HepG2 (cell line): ENCODE results near the gene CLIC4. TPM values are rescaled to one million over a fixed set of nuclear protein-coding genes. Genes with fewer than 3 reads are reported as not detected.

ENCODE experiments used
- ELF3 ChIP-seq: IDR thresholded peaks from 2 replicates; pipeline ENCODE4 v1.6.1; 2016; ENCODE audit warnings: missing genetic modification reagents, missing compliant biosample characterization
- GATA4 ChIP-seq: sonication (generic); IDR thresholded peaks from 2 replicates; pipeline ENCODE4 v1.6.1; 2016; ENCODE audit warnings: antibody characterized with exemption, low read depth, borderline replicate concordance
- HBP1 ChIP-seq: IDR thresholded peaks from 2 replicates; pipeline ENCODE4 v1.6.1; 2016; ENCODE audit warnings: low read depth, control low read depth
- JUNB ChIP-seq: sonication (generic); formaldehyde crosslinking; IDR thresholded peaks from 2 replicates; pipeline ENCODE4 v1.8.0; 2022; ENCODE audit warnings: missing genetic modification reagents, mild to moderate bottlenecking, borderline replicate concordance
- KMT2B ChIP-seq: IDR thresholded peaks from 2 replicates; pipeline ENCODE4 v1.6.1; 2016; ENCODE audit warnings: missing genetic modification reagents, missing compliant biosample characterization
- MAFG ChIP-seq: sonication (generic); formaldehyde crosslinking; IDR thresholded peaks from 2 replicates; pipeline ENCODE4 v1.5.1; 2020; ENCODE audit warnings: mild to moderate bottlenecking, missing genetic modification reagents
- MEF2D ChIP-seq: sonication (generic); formaldehyde crosslinking; IDR thresholded peaks from 2 replicates; pipeline ENCODE4 v1.5.1; 2020; ENCODE audit warnings: mild to moderate bottlenecking, missing genetic modification reagents
- MIER2 ChIP-seq: IDR thresholded peaks from 2 replicates; pipeline ENCODE4 v1.6.1; 2016; ENCODE audit warnings: missing biosample characterization, missing genetic modification reagents
- PCBP1 ChIP-seq: fragments of 200-400 bp; formaldehyde crosslinking; IDR thresholded peaks from 2 replicates; pipeline ENCODE4 v1.6.1; 2017; ENCODE audit warnings: mild to moderate bottlenecking, low read depth, low read length, borderline replicate concordance
- TOPORS ChIP-seq: sonication (generic); formaldehyde crosslinking; IDR thresholded peaks from 2 replicates; pipeline ENCODE4 v1.8.0; 2023; ENCODE audit warnings: mild to moderate bottlenecking, missing genetic modification reagents
- ZNF292 ChIP-seq: sonication (generic); formaldehyde crosslinking; IDR thresholded peaks from 2 replicates; pipeline ENCODE4 v1.8.1; 2022; ENCODE audit warnings: mild to moderate bottlenecking, low read depth, missing genetic modification reagents, borderline replicate concordance
- ZNF549 ChIP-seq: sonication (generic); formaldehyde crosslinking; IDR thresholded peaks from 2 replicates; pipeline ENCODE4 v1.5.0; 2020; ENCODE audit warnings: missing genetic modification reagents
- ZNF773 ChIP-seq: sonication (generic); formaldehyde crosslinking; IDR thresholded peaks from 2 replicates; pipeline ENCODE4 v1.4.0; 2020; ENCODE audit warnings: missing genetic modification reagents, borderline replicate concordance
- ZNF776 ChIP-seq: sonication (generic); formaldehyde crosslinking; IDR thresholded peaks from 2 replicates; pipeline ENCODE4 v1.4.0; 2020; ENCODE audit warnings: mild to moderate bottlenecking, missing genetic modification reagents
- polyA plus RNA-seq, 8 experiments: library from polyadenylated mRNA; depleted of rRNA in 3 of 8; stranded (reverse) in 7 of 8; unstranded in 1 of 8; fragments of >200 nt; fragmentation: Illumina TruSeq in 4 of 8; extraction: Trizol in 4 of 8; gene quantifications; 2 replicates each; pipeline versions ENCODE4 v1.2.1 to v1.2.3, GENCODE V29; 2011 to 2016; ENCODE audit warnings: low read depth in 4 of 8, missing spikeins in 1 of 8, mixed read lengths in 1 of 8; ENCODE audit not compliant: insufficient read depth in 1 of 8
- total RNA-seq, 5 experiments: library from RNA; depleted of rRNA; stranded (reverse); fragments of >200 nt; fragmentation: Illumina TruSeq; extraction: Trizol; gene quantifications; 2 replicates each; pipeline ENCODE4 v1.2.3, GENCODE V29; 2016; ENCODE audit warnings: low read depth in 1 of 5
- TF ChIP-seq, protein P1 (sequence below): sonication (generic); formaldehyde crosslinking; conservative IDR thresholded peaks from 2 replicates; pipeline ENCODE4 v1.4.0; 2020; ENCODE audit warnings: mild to moderate bottlenecking, missing genetic modification reagents, moderate library complexity
- TF ChIP-seq, protein P2 (sequence below): sonication (generic); formaldehyde crosslinking; IDR thresholded peaks from 2 replicates; pipeline ENCODE4 v1.4.0; 2020; ENCODE audit warnings: missing genetic modification reagents, borderline replicate concordance
- TF ChIP-seq, protein P3 (sequence below): sonication (generic); formaldehyde crosslinking; IDR thresholded peaks from 2 replicates; pipeline ENCODE4 v1.4.0; 2020; ENCODE audit warnings: missing genetic modification reagents
- TF ChIP-seq, protein P4 (sequence below): IDR thresholded peaks from 2 replicates; pipeline ENCODE4 v1.6.1; 2018; ENCODE audit warnings: missing genetic modification reagents
- TF ChIP-seq, protein P5 (sequence below): sonication (generic); formaldehyde crosslinking; IDR thresholded peaks from 2 replicates; pipeline ENCODE4 v1.4.0; 2020; ENCODE audit warnings: missing genetic modification reagents

The CLIC4 gene
- total and polyA plus RNA-seq, 2 of the 13 experiments (the other 11 are each of a cell fraction or from before 2014, with no cell fraction given) = 23.3 to 77.4 TPM

GRCh38 chr1:24767351-24767750 lies 22.1 kb downstream of the CLIC4 start (continued):
- TF ChIP-seq, protein P1, sequence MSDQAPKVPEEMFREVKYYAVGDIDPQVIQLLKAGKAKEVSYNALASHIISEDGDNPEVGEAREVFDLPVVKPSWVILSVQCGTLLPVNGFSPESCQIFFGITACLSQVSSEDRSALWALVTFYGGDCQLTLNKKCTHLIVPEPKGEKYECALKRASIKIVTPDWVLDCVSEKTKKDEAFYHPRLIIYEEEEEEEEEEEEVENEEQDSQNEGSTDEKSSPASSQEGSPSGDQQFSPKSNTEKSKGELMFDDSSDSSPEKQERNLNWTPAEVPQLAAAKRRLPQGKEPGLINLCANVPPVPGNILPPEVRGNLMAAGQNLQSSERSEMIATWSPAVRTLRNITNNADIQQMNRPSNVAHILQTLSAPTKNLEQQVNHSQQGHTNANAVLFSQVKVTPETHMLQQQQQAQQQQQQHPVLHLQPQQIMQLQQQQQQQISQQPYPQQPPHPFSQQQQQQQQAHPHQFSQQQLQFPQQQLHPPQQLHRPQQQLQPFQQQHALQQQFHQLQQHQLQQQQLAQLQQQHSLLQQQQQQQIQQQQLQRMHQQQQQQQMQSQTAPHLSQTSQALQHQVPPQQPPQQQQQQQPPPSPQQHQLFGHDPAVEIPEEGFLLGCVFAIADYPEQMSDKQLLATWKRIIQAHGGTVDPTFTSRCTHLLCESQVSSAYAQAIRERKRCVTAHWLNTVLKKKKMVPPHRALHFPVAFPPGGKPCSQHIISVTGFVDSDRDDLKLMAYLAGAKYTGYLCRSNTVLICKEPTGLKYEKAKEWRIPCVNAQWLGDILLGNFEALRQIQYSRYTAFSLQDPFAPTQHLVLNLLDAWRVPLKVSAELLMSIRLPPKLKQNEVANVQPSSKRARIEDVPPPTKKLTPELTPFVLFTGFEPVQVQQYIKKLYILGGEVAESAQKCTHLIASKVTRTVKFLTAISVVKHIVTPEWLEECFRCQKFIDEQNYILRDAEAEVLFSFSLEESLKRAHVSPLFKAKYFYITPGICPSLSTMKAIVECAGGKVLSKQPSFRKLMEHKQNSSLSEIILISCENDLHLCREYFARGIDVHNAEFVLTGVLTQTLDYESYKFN = peak; percentile 95
- no peak for TF ChIP-seq ZNF549 (CRISPR knock-in tag)
- TF ChIP-seq PCBP1 = no peak
- no peak for TF ChIP-seq HBP1 (CRISPR knock-in tag)
- TF ChIP-seq JUNB (CRISPR knock-in tag) = no peak
- TF ChIP-seq, protein P2, sequence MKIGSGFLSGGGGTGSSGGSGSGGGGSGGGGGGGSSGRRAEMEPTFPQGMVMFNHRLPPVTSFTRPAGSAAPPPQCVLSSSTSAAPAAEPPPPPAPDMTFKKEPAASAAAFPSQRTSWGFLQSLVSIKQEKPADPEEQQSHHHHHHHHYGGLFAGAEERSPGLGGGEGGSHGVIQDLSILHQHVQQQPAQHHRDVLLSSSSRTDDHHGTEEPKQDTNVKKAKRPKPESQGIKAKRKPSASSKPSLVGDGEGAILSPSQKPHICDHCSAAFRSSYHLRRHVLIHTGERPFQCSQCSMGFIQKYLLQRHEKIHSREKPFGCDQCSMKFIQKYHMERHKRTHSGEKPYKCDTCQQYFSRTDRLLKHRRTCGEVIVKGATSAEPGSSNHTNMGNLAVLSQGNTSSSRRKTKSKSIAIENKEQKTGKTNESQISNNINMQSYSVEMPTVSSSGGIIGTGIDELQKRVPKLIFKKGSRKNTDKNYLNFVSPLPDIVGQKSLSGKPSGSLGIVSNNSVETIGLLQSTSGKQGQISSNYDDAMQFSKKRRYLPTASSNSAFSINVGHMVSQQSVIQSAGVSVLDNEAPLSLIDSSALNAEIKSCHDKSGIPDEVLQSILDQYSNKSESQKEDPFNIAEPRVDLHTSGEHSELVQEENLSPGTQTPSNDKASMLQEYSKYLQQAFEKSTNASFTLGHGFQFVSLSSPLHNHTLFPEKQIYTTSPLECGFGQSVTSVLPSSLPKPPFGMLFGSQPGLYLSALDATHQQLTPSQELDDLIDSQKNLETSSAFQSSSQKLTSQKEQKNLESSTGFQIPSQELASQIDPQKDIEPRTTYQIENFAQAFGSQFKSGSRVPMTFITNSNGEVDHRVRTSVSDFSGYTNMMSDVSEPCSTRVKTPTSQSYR (CRISPR knock-in tag) = peak; percentile 17; the same call in 1 of the 2 replicates
- no peak for TF ChIP-seq MAFG (CRISPR knock-in tag)
- TF ChIP-seq MEF2D (CRISPR knock-in tag) = peak; percentile 80
- TF ChIP-seq ZNF776 (CRISPR knock-in tag) = no peak
- peak; percentile 50; the same call in 1 of the 2 replicates for TF ChIP-seq ELF3 (CRISPR knock-in tag)
- 0 out of 2 replicates have a peak, but pooled peaks have one; percentile 47 for TF ChIP-seq TOPORS
- peak; percentile 64; the same call in 1 of the 2 replicates for TF ChIP-seq MIER2 (CRISPR knock-in tag)
- peak; percentile 79; the same call in 1 of the 2 replicates for TF ChIP-seq ZNF292 (CRISPR knock-in tag)
- TF ChIP-seq, protein P3, sequence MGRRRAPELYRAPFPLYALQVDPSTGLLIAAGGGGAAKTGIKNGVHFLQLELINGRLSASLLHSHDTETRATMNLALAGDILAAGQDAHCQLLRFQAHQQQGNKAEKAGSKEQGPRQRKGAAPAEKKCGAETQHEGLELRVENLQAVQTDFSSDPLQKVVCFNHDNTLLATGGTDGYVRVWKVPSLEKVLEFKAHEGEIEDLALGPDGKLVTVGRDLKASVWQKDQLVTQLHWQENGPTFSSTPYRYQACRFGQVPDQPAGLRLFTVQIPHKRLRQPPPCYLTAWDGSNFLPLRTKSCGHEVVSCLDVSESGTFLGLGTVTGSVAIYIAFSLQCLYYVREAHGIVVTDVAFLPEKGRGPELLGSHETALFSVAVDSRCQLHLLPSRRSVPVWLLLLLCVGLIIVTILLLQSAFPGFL = no peak
- TF ChIP-seq, protein P4, sequence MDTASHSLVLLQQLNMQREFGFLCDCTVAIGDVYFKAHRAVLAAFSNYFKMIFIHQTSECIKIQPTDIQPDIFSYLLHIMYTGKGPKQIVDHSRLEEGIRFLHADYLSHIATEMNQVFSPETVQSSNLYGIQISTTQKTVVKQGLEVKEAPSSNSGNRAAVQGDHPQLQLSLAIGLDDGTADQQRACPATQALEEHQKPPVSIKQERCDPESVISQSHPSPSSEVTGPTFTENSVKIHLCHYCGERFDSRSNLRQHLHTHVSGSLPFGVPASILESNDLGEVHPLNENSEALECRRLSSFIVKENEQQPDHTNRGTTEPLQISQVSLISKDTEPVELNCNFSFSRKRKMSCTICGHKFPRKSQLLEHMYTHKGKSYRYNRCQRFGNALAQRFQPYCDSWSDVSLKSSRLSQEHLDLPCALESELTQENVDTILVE (CRISPR knock-in tag) = no peak
- TF ChIP-seq GATA4 = 0 out of 2 replicates have a peak, but pooled peaks have one; percentile 38
- no peak for TF ChIP-seq ZNF773 (CRISPR knock-in tag)
- TF ChIP-seq, protein P5, sequence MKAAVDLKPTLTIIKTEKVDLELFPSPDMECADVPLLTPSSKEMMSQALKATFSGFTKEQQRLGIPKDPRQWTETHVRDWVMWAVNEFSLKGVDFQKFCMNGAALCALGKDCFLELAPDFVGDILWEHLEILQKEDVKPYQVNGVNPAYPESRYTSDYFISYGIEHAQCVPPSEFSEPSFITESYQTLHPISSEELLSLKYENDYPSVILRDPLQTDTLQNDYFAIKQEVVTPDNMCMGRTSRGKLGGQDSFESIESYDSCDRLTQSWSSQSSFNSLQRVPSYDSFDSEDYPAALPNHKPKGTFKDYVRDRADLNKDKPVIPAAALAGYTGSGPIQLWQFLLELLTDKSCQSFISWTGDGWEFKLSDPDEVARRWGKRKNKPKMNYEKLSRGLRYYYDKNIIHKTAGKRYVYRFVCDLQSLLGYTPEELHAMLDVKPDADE (CRISPR knock-in tag) = no peak
- peak; percentile 63; the same call in 1 of the 2 replicates for TF ChIP-seq KMT2B (CRISPR knock-in tag)
